Stimulated activated CD4-positive, alpha-beta T cell treated with anti-CD3 and anti-CD28 coated beads, Interleukin-12 subunit alpha, Interleukin-12 subunit beta, amount 100 ng/mL, for 48 hours (primary cell): ENCODE measurements around the gene DPM1.

Source experiments
- DNase-seq, 3 donors: peaks; one replicate each; pipeline ENCODE4 v3.0.0-alpha.2; 2020; ENCODE audit warnings: low read depth in 2 of 3, low spot score in 1 of 3

The DPM1 gene

GRCh38 chr20:50930976-50931305, 27.4 kb downstream of the DPM1 start:
- no peak for DNase-seq

GRCh38 chr20:50930139-50930975, 28.0 kb downstream of the DPM1 start:
- DNase-seq: peak in 1 of 3 donors; percentile 9

GRCh38 chr20:50929299-50930138, 28.8 kb downstream of the DPM1 start:
- DNase-seq: peak; percentile 89 to 96 (median 91)

GRCh38 chr20:50928469-50928868, 29.9 kb downstream of the DPM1 start:
- no peak for DNase-seq

- DNase-seq: no peak
Observed at GRCh38 chr20:50926530-50926929, 31.8 kb downstream of the DPM1 start.

GRCh38 chr20:50924261-50924920, 33.9 kb downstream of the DPM1 start:
- DNase-seq: no peak

GRCh38 chr20:50921803-50922501, 36.4 kb downstream of the DPM1 start:
- DNase-seq: no peak

GRCh38 chr20:50920997-50921396, 37.3 kb downstream of the DPM1 start:
- no peak for DNase-seq

GRCh38 chr20:50919567-50919966, 38.8 kb downstream of the DPM1 start:
- DNase-seq: no peak

- DNase-seq: no peak
Observed at GRCh38 chr20:50918403-50918802, 39.9 kb downstream of the DPM1 start.

GRCh38 chr20:50916934-50917333, 41.4 kb downstream of the DPM1 start:
- DNase-seq: no peak

- DNase-seq: no peak
Observed at GRCh38 chr20:50916257-50916656, 42.1 kb downstream of the DPM1 start.

GRCh38 chr20:50915424-50915823, 42.9 kb downstream of the DPM1 start:
- DNase-seq: no peak

GRCh38 chr20:50913690-50914375, 44.5 kb downstream of the DPM1 start:
- no peak for DNase-seq

- DNase-seq: no peak
Observed at GRCh38 chr20:50911716-50912115, 46.6 kb downstream of the DPM1 start.

- no peak for DNase-seq
Observed at GRCh38 chr20:50911030-50911429, 47.3 kb downstream of the DPM1 start.

- no peak for DNase-seq
Observed at GRCh38 chr20:50909413-50909812, 48.9 kb downstream of the DPM1 start.

GRCh38 chr20:50904067-50904570, 54.2 kb downstream of the DPM1 start:
- DNase-seq: no peak

- DNase-seq: no peak
Observed at GRCh38 chr20:50903353-50904051, 54.8 kb downstream of the DPM1 start.

- no peak for DNase-seq
Observed at GRCh38 chr20:50901301-50901700, 57.0 kb downstream of the DPM1 start.
